HG03520 (cell line): ENCODE results near the gene UBE2Q1.

Source experiments
- ATAC-seq: cut with Tn5 transposase; IDR thresholded peaks from one replicate; pipeline ENCODE4 v1.9.1; 2021; ENCODE audit warnings: mild to moderate bottlenecking, moderate library complexity; ENCODE audit not compliant: unreplicated experiment

UBE2Q1 gene

GRCh38 chr1:154557939-154558719, at the start of gene UBE2Q1:
TSS of gene UBE2Q1 (minus strand) at chr1:154558662. CDS start at chr1:154558553, 109 bp downstream.
- ATAC-seq, result peak; percentile 11

DNA sequence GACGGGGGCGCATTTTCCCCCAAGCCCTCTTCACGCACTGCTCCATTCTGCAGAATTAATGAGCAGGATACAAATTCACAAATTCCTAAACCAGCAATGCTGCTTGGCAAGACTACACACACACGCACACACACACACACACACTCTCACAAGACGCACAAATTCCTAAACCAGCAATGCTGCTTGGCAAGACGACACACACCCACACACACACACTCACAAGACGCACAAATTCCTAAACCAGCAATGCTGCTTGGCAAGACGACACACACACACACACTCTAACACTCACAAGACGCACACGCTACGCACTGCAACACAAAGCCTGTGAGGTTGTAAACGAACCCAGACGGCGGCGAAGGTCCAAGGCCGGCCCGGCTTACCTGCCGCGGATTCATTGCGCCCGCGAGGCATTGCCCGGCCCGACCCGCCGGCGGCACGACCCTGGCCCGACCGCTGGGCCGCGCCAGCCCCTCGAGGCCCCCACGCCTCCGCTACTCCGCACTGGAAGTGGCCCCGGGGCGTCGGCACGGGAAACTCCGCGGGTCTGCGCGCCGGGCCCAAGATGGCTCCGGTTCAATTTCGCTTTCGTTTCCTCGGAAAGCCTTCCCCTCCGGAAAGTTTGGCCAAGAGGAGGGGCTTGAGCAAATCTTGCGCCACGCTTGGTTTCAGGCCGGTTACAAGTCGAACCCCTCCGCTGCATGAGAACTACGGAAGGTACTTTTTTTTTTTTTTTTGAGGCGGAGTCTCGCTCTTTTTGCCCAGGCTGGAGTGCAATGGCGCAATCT, 49.3 kb upstream of the UBE2Q1 start, which contains the start of gene ADAR:
TSS of gene ADAR (minus strand) at position 578 of the 788 bp plus-strand sequence. CDS start at position 398, 180 bp downstream.
- peak; percentile 64 for ATAC-seq

GRCh38 chr1:154607106-154607608, 48.7 kb upstream of the UBE2Q1 start:
- no peak for ATAC-seq

DNA sequence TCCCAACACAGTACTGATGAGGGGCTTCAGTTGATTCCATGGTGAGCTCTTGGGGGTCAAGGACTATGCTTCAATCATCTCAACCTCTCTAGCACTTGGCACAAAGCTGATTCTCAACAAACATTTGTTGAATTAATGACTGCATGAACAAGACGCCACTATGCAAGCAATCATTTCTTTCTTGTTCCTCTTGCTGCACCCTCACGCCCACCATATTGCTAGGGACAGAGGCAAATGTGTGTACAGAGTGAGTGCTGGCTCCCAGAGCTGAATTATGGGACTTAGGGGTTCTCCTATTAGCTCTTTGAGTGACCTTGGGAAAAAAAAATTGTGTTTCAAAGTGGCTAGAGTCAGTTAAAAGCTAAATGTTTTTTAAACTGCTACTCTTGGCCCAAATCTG, 47.1 kb upstream of the UBE2Q1 start:
- no peak for ATAC-seq

GRCh38 chr1:154603317-154603716, 44.9 kb upstream of the UBE2Q1 start:
- no peak for ATAC-seq

- no peak for ATAC-seq
Measured at GRCh38 chr1:154599658-154600057, 41.2 kb upstream of the UBE2Q1 start.

GRCh38 chr1:154598871-154599635, 40.6 kb upstream of the UBE2Q1 start:
- no peak for ATAC-seq

DNA sequence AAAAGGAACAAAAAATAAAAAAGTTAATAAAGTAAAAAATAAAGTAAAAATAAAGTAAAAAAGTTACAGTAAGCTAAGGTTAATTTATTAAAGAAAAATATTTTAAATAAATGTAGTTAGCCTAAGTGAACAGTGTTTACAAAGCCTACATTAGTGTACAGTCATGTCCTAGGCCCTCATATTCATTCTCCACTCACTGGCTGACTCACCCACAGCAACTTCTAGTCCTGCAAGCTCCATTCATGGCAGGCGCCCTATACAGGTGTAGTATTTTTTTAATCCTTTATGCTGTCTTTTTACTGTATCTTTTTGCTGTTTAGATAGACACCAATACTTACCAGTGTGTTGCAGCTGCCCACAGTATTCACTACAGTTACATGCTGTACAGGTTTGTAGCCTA, 37.2 kb upstream of the UBE2Q1 start:
- no peak for ATAC-seq

DNA sequence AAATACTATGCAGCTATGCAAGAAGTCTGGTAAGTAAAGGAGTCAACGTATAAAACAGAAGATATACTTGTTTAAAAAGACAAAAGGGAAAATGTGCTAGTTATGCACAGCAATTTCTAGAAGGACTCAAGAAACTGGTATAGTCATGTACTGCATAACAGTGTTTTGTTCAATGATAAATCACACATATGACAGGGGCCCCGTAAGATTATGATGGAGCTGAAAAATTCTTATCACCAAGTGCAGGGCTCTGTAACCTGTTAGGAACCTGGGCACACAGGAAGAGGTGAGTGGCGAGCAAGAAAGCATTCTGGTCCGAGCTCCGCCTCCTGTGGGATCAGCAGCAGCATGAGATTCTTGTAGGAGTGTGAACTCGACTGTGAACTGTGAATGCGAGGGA, 36.3 kb upstream of the UBE2Q1 start:
- no peak for ATAC-seq

DNA sequence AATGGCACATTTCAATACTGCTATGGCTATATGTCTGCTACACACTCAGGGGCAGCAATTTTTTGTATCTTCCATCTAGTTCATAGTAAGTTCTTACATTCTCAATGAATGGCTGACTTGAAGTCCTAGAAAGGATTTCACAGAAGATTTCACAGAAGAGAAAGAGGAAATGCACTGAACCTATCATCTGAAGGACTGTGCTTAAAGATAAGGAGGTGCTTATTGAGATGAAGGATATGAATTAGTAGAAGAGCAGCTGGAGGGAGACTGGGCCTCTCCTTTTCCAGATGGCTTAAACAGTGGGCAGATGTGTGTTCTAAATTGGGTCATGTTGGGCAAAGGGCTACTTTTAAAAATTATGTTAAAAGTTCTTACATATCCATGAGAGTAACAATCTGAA, 34.9 kb upstream of the UBE2Q1 start:
- no peak for ATAC-seq

DNA sequence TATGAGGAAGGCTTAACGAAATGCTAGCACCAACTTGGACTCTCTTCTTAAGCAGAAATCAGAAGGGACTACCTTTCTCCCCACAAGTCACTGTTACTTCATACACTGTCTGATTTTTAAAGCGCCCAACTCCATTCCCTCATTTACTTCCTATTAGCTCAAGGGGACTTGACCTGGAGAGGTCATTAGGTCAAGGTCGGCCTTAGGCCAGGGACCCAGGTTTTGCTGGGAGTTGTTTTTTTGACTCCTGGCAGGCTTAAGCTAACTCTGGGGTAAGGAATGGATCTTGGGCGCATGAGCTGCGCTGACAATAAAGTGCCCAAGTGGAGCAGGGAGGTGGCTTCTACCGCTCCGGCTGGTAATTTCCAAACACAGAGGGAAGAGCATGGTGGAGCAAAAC, 32.7 kb upstream of the UBE2Q1 start:
- ATAC-seq, result no peak

- ATAC-seq, result no peak
Measured at GRCh38 chr1:154590756-154591155, 32.3 kb upstream of the UBE2Q1 start.

GRCh38 chr1:154589780-154590179, 31.3 kb upstream of the UBE2Q1 start:
- no peak for ATAC-seq

GRCh38 chr1:154586641-154587040, 28.2 kb upstream of the UBE2Q1 start:
- no peak for ATAC-seq

GRCh38 chr1:154586231-154586630, 27.8 kb upstream of the UBE2Q1 start:
- no peak for ATAC-seq

- no peak for ATAC-seq
Measured at GRCh38 chr1:154584267-154584994, 26.0 kb upstream of the UBE2Q1 start.

GRCh38 chr1:154583773-154584172, 25.3 kb upstream of the UBE2Q1 start:
- no peak for ATAC-seq

GRCh38 chr1:154582885-154583284, 24.4 kb upstream of the UBE2Q1 start:
- ATAC-seq, result no peak

GRCh38 chr1:154581766-154582165, 23.3 kb upstream of the UBE2Q1 start:
- ATAC-seq, result no peak

DNA sequence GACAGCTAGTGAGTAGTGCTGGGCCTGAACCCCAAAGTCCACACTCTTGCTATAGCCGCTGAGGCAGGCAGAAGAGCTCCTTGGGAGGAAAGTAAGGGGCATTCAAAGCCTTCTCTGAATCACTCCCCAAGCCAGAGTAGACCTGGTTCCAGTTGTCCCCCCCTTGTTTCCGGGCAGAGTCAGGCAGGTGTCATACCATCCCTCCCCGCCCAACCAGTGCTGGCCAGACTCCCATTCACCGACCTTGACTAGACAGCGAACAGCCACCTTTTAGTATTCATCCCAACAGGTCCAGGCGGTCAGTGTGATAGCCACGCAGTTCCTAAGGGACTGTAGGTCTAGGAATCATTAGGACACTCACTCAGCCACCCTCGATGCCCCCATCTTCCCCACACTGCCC, 20.9 kb upstream of the UBE2Q1 start:
- no peak for ATAC-seq

DNA sequence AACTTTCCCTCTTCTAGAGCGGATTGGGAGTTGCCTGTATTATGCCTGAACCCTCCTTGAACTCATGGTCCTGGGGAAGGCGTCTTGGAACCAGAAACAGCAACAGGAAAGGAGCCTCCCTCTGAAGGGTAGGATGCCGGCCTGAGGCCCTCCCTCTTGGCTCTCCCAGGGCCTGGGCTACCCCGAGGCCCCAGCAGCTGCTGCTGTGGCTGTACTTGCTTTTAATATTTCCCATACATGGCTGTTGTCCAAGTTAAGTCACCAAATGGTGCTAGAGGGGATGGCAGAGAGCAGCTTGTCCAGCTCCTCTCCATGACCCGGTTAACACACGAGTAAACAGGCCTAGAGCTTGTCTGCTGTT, 19.6 kb upstream of the UBE2Q1 start:
- ATAC-seq, result no peak
